ENCODE data around the gene ZMIZ1.

The ZMIZ1 gene

GRCh38 chr10:79053481-79054202 is 15.1 kb upstream of the ZMIZ1 start:
- DNase-seq: no peak

- no peak for DNase-seq
Observed at GRCh38 chr10:79054203-79055099, 14.3 kb upstream of the ZMIZ1 start.

GRCh38 chr10:79055100-79055782 is 13.5 kb upstream of the ZMIZ1 start:
- no peak for DNase-seq

- no peak for DNase-seq
Observed at GRCh38 chr10:79055892-79056291, 12.9 kb upstream of the ZMIZ1 start.

- no peak for DNase-seq
Observed at GRCh38 chr10:79056361-79056735, 12.4 kb upstream of the ZMIZ1 start.

- no peak for DNase-seq
Observed at GRCh38 chr10:79056736-79057391, 11.9 kb upstream of the ZMIZ1 start.

- no peak for DNase-seq
Observed at GRCh38 chr10:79057481-79058275, 11.1 kb upstream of the ZMIZ1 start.

GRCh38 chr10:79058899-79059841 is 9.6 kb upstream of the ZMIZ1 start:
- DNase-seq: no peak

GRCh38 chr10:79059859-79060379 is 8.8 kb upstream of the ZMIZ1 start:
- DNase-seq: no peak

GRCh38 chr10:79060641-79061255 is 8.0 kb upstream of the ZMIZ1 start:
- no peak for DNase-seq

GRCh38 chr10:79061441-79062315 is 7.1 kb upstream of the ZMIZ1 start:
- DNase-seq: no peak

GRCh38 chr10:79063071-79063491 is 5.7 kb upstream of the ZMIZ1 start:
- DNase-seq: no peak

GRCh38 chr10:79063661-79064492 is 4.9 kb upstream of the ZMIZ1 start:
- DNase-seq: peak; percentile 44

- DNase-seq: no peak
Observed at GRCh38 chr10:79065091-79065551, 3.6 kb upstream of the ZMIZ1 start.

GRCh38 chr10:79065853-79066252 is 2.9 kb upstream of the ZMIZ1 start:
- no peak for DNase-seq

GRCh38 chr10:79066411-79067240 is 2.1 kb upstream of the ZMIZ1 start:
- no peak for DNase-seq
